NCI-H2029 (cell line): ENCODE data around the gene CHTOP.
A peak's percentile ranks its signal among the peaks of the same experiment; 100 is the strongest.
"Not testable (repeated sequence)": the region's sequence is repeated elsewhere in the genome, so short reads cannot be mapped to it uniquely, and the experiment has no call there.

Experiments used
- DNase-seq: peaks from one replicate; lab custom pipeline; 2025; lab: John Stamatoyannopoulos, UW

The CHTOP gene

DNA sequence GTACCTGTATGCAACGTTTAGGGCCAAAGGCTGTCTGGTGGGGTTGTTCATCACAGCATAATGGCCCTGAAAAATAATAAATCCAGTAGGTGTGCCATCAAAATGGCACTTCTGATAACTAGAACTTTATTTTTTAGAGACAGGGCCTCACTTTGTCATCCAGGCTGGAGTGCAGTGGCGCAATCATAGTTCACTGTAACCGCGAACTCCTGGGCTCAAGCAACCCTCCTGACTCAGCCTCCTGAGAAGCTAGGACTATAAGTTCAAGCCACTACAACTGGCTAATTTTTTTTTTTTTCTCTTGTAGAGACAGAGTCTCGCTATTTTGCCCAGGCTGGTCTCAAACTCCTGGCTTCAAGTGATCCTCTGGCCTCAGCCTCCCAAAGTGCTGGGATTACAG lies 29.3 kb downstream of the CHTOP start:
- DNase-seq: no peak

DNA sequence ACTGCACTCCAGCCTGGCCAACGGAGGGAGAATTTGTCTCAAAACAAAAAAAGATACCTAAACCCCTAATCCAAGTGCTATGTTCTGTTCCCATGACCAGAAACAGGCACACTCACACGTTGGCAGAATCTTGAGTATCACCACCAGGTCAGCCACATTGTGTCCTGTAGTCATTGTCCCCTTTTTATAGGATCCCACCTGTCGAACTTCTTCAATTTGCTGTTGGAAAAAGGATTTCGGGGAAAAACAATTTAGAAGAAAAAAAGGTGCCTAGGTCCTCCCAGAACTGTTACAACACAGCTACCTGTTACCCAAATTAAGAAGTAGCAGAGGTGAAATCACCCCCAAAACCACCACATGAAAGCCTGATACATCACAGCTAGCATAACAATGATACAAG lies 33.6 kb downstream of the CHTOP start:
- no peak for DNase-seq

DNA sequence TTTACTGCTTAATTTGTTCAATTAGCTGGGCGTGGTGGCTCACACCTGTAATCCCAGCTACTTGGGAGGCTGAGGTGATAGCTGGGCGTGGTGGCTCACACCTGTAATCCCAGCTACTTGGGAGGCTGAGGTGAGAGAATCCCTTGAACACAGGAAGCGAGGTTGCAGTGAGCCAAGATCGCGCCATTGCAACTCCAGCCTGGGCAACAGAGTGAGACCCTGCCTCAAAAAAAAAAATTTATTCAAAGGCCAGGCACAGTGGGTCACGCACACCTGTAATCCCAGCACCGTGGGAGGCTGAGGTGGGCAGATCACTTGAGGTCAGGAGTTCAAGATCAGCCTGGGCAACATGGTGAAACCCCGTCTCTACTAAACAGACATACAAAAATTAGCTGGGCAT lies 34.8 kb downstream of the CHTOP start:
- DNase-seq: not testable (repeated sequence)

DNA sequence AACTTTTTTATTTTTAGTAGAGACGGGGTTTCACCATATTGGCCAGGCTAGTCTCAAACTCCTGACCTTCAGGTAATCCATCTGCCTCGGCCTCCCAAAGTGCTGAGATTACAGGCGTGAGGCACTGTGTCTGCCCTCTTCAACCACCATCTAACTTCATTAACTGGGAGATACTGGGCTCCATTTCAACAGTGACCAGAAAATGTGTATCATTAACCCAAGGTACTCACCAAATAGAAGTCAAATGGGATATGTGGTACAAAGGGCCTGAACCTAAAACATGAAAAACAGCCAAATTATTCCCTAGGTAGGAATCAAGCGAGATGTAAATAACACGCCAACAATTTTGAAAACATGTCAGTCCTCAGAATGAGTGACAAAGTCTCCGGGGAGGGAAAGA lies 35.7 kb downstream of the CHTOP start:
- no peak for DNase-seq

DNA sequence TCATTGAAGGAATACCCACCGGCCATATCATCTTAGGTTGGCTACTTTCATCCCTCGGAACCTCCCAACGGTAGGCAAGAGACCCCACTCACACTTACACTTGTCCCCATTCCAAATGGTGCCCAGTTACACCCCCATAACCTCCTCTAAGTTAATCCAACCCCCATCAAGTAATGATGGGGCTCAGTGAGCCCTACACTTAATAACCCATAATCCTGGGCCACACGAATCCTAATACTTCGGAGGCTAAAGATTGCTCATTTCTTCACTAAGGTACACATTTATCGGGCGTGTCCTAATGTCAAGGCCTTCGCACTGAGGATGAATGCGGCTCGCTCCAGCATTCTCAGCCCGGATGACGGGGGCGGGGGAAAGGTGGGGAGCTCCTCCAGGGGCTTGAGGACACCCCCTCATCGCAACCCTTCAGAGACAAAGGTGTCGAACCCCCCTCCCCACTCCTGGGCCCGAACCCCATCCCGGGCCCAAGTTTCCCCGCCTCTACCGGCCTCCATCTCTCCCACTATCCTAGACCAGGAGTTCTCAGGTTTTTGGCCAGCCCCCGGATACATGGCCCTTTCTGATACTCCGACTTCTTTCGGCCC lies 36.5 kb downstream of the CHTOP start:
- DNase-seq: no peak

DNA sequence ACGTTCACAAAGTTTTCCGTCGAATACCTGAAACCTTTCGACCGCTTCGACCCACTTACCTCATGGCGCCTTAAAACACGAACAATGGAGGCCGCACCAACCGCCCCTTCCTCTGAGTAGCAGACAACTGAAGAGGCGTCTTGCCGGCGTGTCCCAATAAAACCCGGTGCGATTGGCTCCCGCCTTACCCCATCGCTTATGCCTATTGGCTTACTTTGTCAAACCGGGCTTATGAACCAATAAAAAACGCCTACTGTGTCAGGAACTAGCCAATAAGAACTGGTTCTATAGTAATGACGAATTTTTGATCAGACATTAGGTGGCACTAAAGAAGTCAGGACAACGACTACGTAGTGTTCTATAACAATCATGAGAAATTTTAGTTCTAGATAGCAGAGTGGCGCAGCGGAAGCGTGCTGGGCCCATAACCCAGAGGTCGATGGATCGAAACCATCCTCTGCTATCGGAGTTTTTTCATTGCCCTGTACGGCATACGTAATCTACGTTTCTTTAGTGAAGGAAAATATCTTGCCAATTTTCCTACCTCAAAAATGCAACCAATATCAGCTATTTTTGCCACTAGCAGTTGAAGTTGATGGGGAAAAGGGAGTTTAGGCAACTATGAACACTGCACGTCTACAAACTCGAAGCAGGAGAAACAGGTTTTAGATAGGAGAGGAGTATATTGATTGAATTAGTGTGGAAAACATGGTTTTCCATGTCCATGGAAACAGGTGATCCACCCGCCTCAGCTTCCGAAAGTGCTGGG lies 37.2 kb downstream of the CHTOP start, which contains the start of gene ILF2:
Gene ILF2 (minus strand): TSS at position 135 of the 769 bp plus-strand sequence. CDS start 71 bp downstream, at position 64.
- peak; percentile 99 for DNase-seq

DNA sequence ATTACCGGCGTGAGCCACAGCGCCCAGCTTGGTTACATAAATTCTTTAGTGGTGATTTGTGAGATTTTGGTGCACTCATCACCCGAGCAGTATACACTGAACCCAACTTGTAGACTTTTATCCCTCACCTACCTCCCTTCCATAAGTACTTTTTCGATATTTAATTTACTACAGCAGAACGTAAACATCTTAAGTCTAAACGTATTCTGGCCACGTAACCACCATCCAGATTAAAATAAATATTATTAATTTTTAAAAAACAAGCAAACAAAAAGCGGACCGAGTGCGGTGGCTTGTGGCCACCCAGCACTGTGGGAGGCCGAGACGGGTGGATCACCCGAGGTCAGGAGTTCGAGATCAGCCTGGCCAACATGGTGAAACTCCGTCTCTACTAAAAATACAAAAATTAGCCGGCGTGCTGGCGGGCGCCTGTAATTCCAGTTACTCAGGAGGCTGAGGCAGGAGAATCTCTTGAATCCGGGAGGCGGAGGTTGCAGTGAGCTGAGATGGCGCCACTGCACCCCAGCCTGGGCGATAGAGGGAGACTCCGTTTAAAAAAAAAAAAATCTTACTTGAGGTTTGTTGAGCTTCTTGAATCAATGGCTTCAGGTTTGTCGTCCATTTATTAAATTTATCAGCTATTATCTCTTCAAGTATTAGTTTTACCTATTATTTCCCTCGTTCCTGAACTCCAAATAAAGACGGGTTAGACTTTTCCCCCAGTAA lies 37.9 kb downstream of the CHTOP start:
- not testable (repeated sequence) for DNase-seq

DNA sequence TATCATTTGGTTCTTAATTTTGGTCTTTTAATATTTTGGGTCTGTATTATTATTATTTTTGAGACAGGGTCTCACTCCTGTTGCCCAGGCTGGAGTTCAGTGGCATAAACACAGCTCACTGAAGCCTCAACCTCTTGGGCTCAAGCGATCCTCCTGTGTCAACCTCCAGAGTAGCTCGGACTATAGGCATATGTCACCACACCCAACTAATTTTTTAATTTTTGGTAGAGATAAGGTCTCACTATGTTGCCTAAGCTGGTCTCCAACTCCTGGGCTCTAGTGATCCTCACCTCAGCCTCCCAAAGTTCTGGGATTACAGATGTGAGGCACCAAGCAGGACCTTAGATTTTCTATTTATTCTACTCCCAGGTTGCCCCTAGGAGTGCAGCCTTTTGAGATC lies 39.6 kb downstream of the CHTOP start:
- no peak for DNase-seq

DNA sequence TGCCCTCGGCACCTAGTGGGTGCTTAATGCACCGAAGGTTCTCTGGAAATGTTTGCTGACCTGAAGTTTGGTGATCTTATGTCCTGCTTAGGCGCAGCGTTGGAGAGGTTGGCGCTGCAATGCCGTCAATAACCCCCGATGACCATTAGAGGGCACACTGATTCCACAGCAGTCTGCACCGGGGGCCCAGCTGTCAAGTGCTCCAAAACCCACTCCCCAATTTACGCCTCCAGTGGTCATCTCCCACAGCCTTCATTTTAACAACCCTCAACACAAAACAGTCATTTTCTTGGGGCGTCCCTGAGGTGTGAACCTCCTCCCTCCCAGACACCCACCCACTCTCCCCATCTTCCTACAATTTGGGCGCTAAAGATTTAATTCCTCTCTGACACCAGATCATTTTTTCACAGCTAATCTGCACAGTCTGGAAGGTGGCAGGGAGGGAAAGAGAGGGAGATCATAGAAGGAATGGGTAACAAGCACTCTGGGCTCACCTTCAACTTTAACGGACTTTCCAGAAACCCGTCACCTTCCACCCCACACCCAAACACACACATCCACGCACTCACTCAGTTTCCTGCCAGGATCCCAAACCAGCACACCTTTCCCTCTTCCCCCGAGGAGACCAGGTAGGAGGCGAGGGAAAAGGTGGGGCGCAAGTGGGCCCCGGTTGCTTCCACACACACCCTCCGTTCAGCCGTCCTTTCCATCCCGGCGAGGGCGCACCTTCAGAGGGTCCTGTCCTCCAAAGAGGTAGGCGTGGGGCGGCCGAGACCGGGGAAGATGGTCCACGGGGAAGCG lies 44.1 kb downstream of the CHTOP start:
- DNase-seq: no peak

DNA sequence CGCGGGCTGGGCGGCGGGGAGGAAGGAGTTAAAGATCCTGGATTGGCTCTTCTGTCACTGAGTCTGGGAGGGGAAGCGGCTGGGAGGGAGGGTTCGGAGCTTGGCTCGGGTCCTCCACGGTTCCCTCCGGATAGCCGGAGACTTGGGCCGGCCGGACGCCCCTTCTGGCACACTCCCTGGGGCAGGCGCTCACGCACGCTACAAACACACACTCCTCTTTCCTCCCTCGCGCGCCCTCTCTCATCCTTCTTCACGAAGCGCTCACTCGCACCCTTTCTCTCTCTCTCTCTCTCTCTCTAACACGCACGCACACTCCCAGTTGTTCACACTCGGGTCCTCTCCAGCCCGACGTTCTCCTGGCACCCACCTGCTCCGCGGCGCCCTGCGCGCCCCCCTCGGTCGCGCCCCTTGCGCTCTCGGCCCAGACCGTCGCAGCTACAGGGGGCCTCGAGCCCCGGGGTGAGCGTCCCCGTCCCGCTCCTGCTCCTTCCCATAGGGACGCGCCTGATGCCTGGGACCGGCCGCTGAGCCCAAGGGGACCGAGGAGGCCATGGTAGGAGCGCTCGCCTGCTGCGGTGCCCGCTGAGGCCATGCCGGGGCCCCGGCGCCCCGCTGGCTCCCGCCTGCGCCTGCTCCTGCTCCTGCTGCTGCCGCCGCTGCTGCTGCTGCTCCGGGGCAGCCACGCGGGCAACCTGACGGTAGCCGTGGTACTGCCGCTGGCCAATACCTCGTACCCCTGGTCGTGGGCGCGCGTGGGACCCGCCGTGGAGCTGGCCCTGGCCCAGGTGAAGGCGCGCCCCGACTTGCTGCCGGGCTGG lies 44.9 kb downstream of the CHTOP start, which contains the start of gene NPR1:
Gene NPR1 (plus strand): TSS at position 170 of the 818 bp plus-strand sequence. CDS start 421 bp downstream, at position 591.
- no peak for DNase-seq

DNA sequence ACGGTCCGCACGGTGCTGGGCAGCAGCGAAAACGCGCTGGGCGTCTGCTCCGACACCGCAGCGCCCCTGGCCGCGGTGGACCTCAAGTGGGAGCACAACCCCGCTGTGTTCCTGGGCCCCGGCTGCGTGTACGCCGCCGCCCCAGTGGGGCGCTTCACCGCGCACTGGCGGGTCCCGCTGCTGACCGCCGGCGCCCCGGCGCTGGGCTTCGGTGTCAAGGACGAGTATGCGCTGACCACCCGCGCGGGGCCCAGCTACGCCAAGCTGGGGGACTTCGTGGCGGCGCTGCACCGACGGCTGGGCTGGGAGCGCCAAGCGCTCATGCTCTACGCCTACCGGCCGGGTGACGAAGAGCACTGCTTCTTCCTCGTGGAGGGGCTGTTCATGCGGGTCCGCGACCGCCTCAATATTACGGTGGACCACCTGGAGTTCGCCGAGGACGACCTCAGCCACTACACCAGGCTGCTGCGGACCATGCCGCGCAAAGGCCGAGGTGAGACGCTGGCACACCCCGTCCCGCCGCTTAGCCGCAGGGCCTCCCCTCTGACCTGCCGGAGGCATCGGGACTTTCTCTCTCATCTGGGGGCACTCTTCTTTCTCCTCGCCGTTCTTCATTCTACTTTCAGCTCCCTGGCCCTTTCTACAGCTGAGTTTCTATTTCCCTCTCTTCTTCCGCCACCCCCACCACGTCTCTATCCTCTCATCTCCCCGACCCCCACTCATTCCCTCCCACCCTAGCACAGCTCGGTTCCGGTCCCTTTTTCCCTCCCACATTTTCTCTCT lies 45.7 kb downstream of the CHTOP start:
- DNase-seq: no peak

DNA sequence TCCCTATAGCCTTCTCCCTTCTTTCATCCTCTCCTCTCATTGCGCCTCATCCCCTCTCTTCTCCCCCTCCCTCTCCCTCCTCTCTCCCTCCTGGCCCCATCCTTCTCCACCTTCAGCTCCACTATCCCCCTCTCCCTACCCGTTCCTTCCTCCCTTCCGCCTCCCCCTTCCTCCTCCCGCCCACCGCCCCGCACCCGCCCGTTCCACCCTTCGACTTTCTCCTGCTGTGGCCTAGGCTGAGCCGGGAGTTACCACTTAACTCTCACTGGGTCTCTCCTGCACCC lies 46.2 kb downstream of the CHTOP start:
- no peak for DNase-seq

DNA sequence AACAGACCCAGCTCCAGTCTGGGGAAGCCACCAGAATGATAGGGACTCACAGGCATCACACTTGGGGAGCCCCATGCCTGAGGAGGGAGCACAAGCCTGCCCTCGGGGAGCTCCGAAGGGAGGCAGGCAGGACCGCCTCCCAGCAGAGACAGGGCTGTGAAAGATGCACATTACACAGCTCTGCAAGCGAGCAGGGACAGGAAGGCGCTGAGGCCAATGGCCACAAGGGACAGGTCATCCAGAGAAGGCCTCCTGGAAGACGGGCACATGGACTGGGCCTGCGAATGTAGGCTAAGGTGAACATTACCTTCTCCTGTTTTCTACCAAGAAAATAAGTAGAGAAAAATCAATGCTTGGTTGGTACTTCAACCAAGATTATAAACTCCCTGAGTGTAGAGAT lies 48.9 kb downstream of the CHTOP start:
- no peak for DNase-seq

DNA sequence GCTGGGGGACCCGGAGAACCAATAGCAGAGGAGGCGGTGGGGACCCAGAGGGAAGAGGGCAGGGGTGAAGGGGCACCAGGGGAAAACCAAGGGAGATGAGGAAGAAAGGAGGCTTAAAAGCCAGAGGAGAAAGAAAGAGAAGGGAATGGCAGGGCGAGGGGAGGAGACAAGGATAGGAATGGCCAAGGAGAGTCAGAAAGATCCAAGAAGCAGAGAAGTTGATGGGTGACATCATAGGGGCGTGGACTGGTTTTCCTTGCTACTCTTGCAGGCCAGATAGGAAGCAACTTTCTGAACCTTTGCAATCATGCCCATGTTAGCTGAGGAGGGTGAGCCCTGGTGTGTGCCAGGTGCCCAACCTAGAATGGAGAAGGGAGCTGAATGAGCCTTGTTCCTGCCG lies 50.0 kb downstream of the CHTOP start:
- DNase-seq: no peak

DNA sequence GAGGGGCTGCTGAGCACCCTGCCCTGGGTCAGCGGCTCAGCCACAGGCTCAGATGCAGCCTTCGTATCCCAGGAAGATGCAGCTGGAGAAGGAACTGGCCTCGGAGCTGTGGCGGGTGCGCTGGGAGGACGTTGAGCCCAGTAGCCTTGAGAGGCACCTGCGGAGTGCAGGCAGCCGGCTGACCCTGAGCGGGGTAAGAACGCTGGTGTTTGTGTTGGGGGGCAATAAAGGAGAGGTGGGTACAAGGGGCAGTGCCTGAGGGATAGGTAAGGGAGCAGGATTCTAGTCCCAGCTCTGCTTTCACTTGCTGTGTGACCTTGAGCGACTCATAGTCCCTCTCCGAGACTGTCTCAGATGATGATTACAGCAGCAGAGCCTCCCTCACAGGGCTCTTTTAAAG lies 51.0 kb downstream of the CHTOP start:
- no peak for DNase-seq

DNA sequence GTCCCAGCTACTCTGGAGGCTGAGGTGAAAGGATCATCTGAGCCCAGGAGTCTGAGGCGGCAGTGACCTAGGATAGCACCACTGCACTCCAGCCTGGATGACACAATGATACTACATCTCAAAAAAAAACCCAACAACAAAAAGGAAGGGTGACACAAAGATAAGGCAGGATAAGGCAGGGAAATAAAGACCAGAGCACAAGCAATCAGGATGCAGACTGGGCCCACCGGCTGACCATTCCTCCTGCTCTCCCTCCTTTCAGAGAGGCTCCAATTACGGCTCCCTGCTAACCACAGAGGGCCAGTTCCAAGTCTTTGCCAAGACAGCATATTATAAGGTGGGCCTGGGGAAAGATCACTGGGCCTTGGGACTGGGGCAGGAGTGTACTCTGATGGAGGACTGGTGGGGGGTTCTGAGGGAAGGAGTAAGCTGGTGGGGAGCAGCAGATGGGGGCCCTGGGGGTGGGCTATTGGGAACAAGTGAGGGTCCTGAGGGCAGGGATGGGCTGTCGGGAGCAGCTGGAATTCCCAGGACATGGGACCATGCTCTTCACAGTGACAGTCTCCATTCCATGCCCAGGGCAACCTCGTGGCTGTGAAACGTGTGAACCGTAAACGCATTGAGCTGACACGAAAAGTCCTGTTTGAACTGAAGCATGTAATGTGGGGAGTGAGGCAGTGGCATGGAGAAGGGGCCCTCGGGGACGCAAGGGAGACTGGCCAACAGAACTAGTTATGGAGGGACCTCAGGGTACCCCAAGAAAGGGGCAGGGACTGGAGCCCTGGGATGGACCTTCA lies 51.9 kb downstream of the CHTOP start:
- no peak for DNase-seq

DNA sequence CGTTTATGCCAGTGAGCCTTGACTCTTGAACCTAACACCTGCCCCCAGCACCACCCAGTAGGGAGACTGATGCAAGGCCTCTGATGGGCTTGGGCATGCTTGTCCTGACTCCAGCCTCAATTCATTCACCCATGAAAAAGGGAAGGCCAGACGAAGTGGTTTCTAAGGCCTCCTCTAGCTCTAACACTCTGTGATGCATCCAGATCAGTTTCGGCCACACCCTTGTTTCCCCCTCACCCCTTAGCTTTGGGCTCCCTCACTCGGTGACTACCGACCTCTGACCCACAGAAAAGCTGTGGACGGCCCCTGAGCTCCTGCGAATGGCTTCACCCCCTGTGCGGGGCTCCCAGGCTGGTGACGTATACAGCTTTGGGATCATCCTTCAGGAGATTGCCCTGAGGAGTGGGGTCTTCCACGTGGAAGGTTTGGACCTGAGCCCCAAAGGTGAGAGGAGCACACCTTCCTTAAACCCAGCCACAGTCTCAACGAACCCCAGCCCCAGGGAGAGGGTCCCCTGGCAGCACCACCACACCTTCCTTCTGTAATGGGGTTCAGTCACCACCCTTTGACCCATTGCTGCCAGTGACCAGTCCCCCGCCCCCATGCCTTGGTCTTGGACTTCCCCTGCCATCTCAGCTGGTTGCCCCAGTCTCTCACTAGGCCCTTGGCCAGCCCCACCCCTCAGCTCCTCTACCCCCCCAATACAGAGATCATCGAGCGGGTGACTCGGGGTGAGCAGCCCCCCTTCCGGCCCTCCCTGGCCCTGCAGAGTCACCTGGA lies 53.7 kb downstream of the CHTOP start:
- DNase-seq: no peak

DNA sequence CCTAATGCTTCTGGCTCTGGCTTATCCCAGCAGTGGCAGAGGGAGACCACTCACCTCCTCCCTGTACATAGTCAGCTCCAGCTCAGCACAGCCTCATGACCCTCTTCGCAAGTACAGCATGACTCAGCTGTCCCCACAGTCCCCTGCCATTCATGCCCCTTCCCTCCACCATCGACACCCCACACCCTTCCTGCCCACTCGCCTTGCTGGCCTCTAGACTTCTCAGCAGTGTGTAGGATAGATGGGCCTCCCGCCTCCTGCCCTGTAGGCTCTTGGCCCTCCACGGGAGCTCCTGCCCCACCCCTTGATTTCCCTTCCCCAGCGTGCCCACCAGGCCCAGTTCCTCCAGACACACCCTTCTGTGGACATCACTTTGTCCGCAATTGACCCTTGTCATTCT lies 54.4 kb downstream of the CHTOP start:
- DNase-seq: no peak

DNA sequence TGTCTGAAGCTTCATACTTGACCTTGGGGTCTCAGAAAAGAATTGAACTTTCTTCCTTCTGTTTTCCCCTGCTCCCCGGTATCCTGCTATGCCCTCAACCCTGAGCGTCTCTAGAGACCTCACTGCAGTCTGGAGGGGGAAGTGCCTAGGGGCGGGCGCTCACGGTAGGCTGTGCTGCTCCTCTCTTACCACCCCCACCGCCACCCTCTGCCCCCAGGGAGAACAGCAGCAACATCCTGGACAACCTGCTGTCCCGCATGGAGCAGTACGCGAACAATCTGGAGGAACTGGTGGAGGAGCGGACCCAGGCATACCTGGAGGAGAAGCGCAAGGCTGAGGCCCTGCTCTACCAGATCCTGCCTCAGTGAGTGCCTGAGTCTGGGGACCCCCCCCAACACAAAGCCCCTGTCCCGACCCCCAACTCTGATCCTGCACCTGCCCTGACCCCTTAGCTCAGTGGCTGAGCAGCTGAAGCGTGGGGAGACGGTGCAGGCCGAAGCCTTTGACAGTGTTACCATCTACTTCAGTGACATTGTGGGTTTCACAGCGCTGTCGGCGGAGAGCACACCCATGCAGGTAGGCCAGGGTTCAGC lies 55.0 kb downstream of the CHTOP start:
- DNase-seq: no peak
